ENCODE results near the gene PHAX.

DNA sequence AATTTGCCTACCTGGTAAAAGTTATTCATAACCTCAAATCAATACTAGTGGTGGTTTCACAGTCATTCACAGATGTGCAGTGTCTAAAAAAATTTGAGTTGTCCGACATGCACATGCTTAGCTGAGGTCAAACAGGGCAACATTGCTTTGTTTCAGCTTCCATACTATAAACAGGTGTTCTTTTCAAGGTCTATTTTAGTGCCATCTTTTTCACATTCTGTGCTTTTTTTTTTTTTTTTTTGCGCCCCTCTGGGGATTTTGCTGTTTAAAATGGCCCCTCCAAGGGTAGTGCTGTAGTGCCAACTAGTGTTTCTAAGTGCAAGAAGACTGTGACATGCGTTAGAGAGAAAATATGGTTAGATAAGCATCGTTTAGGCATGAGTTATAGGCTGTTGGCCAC, 14.5 kb downstream of the PHAX start:
- TF ChIP-seq POLR2A (IDR thresholded peaks at IDR 0.05; ENCODE audit: low read depth, low read length) (no peak), POLR2AphosphoS5 (IDR thresholded peaks at IDR 0.05; ENCODE audit: low read depth, low read length) (no peak), TAF1 (IDR thresholded peaks at IDR 0.05; ENCODE audit: borderline replicate concordance, low read depth, low read length) (no peak)

Measured in GM12892 (cell line).